Ovary (tissue), 9 donors: Measurements from ENCODE around the gene EFCAB13. TPM values are rescaled to one million over a fixed set of nuclear protein-coding genes. Genes with fewer than 3 reads are reported as not detected.
"Not testable (repeated sequence)": the region's sequence is repeated elsewhere in the genome, so short reads cannot be mapped to it uniquely, and the experiment has no call there.

ENCODE experiments used
- DNase-seq, 5 donors: peaks; one replicate each; pipeline ENCODE4 v3.0.0-alpha.2; 2019 to 2020
- H3K27ac ChIP-seq, 2 donors: fragments of 200-600 bp; one replicate each; pipeline versions ENCODE4 v1.5.1 to v1.8.0; 2019 to 2022
- H3K27me3 ChIP-seq: fragments of 200-600 bp; one replicate; pipeline ENCODE4 v1.8.0; 2022
- H3K36me3 ChIP-seq: fragments of 200-600 bp; sonication (generic); one replicate; pipeline ENCODE4 v1.5.1; 2019
- H3K4me1 ChIP-seq: one replicate; pipeline ENCODE4 v1.8.1; 2013; ENCODE audit warnings: mild to moderate bottlenecking, moderate library complexity; ENCODE audit not compliant: insufficient read depth
- H3K4me3 ChIP-seq: fragments of 200-600 bp; sonication (generic); one replicate; pipeline ENCODE4 v1.5.1; 2017
- H3K9me3 ChIP-seq, 2 donors: fragments of 200-600 bp in 1 of 2; sonication (generic) in 1 of 2; one replicate each; pipeline versions ENCODE4 v1.5.1 to v1.8.1; 2013 to 2019; ENCODE audit warnings: mild to moderate bottlenecking in 1 of 2, moderate library complexity in 1 of 2
- EP300 ChIP-seq: sonication (generic); formaldehyde crosslinking; IDR thresholded peaks from one replicate; pipeline ENCODE4 v1.6.1; 2017; ENCODE audit warnings: antibody characterized with exemption
- POLR2A ChIP-seq: fragments of 450-650 bp; IDR thresholded peaks from one replicate; pipeline ENCODE4 v1.6.1; 2017; ENCODE audit warnings: antibody characterized with exemption, mild to moderate bottlenecking, moderate library complexity
- WGBS, 3 donors: extraction: QIAGEN DNeasy Blood & Tissue Kit in 1 of 3; methylation state at CpG; one replicate each; pipeline versions ENCODE4 v1.1.5 to v1.1.7; 2013 to 2017; 5-methylcytosine and 5-hydroxymethylcytosine counted together
- intact Hi-C, 4 donors: fragments of 100-400 bp; cut with DNase I; formaldehyde crosslinking; loops; one replicate each; pipeline versions ENCODE4 v1.11.0 to v1.15.1; 2022 to 2023
- polyA plus RNA-seq, 2 donors: library from polyadenylated mRNA; stranded (reverse); fragments of 200-250 nt in 1 of 2; fragments of 350-450 nt in 1 of 2; fragmentation: Illumina TruSeq in 1 of 2; extraction: RNeasy Lipid Tissue Mini Kit (QIAGEN cat#74804) in 1 of 2; gene quantifications; one replicate each; pipeline ENCODE4 v1.2.3, GENCODE V29; 2013 to 2014
- total RNA-seq, 7 donors: library from RNA; depleted of rRNA in 2 of 7; stranded (reverse); fragments of >200 nt in 2 of 7; fragmentation: NEBNext Ultra II Directional in 3 of 7; extraction: Animal tissue kit (Norgen Biotek cat#: 25700) in 3 of 7; gene quantifications; one replicate each; pipeline versions ENCODE4 v1.1.0 to v1.2.4, GENCODE V29; 2016 to 2023
- TF ChIP-seq, protein P1 (sequence below), 3 donors: fragments of 450-650 bp in 2 of 3; fragments of 200-600 bp in 1 of 3; IDR thresholded peaks; one replicate each; pipeline versions ENCODE4 v1.5.1 to v1.8.0; 2016 to 2022; ENCODE audit warnings: antibody characterized with exemption in 3 of 3, mild to moderate bottlenecking in 1 of 3
- donor health status: DM: no; HTN: no; CAD: no; lungs with moderate emphysema.
- donor health status: DM: no; HTN: no; CAD: no.
- donor health status: Bipolar disorder and iron deficiency.
- donor health status: DM: yes; HTN: yes; CAD: no.
- donor health status: DM: no; HTN: no; CAD: no.
- donor health status: DM: yes; HTN: yes; CAD: no.

EFCAB13 gene
- total and polyA plus RNA-seq, 9 donors = 3.2 to 11.5 (median 9.1) TPM

DNA sequence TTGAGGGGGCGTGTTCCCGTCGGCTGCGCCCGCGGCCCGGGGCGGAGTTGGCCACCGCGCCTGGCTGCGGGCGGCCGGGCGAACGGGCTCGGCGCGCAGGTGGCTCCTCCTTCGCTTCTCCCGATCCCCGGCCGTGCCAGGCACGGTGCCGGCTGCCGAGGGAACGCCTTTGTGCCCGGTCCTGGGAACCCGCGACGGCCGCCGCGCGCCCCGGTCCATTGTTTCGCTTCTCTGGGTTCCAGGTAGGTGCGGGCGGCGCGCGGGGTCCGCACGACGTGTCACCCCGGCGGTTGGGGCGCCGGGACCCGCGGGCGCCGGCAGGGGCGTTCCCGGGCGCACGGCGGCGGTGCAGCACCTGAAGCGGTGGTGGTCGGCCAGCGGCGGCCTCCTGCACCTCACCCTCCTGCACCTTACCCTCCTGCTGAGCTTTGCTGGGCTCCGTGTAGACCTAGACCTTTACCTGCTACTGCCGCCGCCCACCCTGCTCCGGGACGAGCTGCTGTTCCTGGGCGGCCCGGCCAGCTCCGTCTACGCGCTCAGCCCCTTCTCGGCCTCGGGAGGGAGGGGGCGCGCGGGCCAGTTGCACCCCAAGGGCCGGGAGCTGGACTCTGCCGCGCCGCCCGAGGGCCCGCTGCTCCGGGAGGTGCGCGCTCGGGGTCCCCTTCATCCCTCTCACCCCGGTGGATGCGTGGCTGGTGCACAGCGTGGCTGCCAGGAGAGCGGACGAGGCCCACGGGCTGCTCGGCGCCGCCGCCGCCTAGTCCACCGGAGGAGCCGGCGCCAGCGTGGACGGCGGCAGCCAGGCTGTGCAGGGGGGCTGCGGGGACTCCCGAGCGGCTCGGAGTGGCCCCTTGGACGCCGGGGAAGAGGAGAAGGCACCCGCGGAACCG, 99.9 kb downstream of the EFCAB13 start:
- peak in 3 of 5 donors; percentile 17 to 42 (median 24) for DNase-seq
- 3 to 4% (median 3%) methylated on average over 90 to 113 of the region's 113 CpGs for WGBS, 3 donors
- Histone ChIP-seq H3K27ac (no peak overlapping the region), H3K9me3 (no peaks in the 10 kb centered on the region), H3K27me3 (no peaks in the 10 kb centered on the region), H3K4me3 (peak overlapping the region; percentile 38), H3K4me1 (peaks cover 2% of the 10 kb centered on the region), H3K36me3 (no peaks in the 10 kb centered on the region)
- TF ChIP-seq POLR2A = no peak
- TF ChIP-seq, protein P1, sequence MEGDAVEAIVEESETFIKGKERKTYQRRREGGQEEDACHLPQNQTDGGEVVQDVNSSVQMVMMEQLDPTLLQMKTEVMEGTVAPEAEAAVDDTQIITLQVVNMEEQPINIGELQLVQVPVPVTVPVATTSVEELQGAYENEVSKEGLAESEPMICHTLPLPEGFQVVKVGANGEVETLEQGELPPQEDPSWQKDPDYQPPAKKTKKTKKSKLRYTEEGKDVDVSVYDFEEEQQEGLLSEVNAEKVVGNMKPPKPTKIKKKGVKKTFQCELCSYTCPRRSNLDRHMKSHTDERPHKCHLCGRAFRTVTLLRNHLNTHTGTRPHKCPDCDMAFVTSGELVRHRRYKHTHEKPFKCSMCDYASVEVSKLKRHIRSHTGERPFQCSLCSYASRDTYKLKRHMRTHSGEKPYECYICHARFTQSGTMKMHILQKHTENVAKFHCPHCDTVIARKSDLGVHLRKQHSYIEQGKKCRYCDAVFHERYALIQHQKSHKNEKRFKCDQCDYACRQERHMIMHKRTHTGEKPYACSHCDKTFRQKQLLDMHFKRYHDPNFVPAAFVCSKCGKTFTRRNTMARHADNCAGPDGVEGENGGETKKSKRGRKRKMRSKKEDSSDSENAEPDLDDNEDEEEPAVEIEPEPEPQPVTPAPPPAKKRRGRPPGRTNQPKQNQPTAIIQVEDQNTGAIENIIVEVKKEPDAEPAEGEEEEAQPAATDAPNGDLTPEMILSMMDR (IDR thresholded peaks at IDR 0.05) = no peak
- TF ChIP-seq EP300 = no peak
- intact Hi-C loops = no loop called here

DNA sequence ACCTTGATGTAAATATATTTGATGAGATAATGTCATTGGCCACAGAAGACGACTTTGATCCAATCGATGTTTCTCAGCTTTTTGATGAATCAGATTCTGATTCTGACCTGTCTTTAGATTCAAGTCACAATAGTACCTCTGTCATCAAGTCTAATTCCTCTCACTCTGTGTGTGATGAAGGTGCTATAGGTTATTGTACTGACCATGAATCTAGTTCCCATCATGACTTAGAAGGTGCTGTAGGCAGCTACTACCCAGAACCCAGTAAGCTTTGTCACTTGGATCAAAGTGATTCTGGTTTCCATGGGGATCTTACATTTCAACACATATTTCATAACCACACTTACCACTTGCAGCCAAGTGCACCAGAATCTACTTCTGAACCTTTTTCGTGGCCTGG, 101.5 kb downstream of the EFCAB13 start:
- H3K27ac ChIP-seq, H3K9me3 ChIP-seq, H3K4me1 ChIP-seq, DNase-seq, H3K27me3 ChIP-seq, H3K36me3 ChIP-seq, H3K4me3 ChIP-seq, intact Hi-C loops: not testable (repeated sequence)
- 96 to 97% (median 97%) methylated on average over 3 of the region's 3 CpGs for WGBS, 3 donors

DNA sequence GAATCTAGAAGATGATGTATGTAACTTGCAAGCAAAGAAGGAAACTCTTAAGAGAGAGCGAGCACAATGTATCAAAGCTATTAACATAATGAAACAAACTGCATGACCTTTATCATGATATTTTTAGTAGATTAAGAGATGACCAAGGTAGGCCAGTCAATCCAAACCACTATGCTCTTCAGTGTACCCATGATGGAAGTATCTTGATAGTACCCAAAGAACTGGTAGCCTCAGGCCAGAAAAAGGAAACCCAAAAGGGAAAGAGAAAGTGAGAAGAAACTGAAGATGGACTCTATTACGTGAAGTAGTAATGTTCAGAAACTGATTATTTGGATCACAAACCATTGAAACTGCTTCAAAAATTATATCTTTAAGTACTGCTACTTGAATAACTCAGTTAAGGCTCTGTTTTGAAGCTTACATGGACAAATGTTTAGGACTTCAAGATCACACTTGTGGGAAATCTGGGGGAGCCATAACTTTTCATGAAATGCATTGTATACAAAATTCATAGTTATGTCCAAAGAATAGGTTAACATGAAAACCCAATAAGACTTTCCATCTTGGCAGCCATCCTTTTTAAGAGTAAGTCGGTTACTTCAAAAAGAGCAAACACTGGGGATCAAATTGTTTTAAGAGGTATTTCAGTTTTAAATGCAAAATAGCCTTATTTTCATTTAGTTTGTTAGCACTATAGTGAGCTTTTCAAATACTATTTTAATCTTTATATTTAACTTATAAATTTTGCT, 102.3 kb downstream of the EFCAB13 start:
- intact Hi-C loops, H3K27me3 ChIP-seq, H3K27ac ChIP-seq, H3K4me3 ChIP-seq, DNase-seq, H3K36me3 ChIP-seq, H3K4me1 ChIP-seq, H3K9me3 ChIP-seq: not testable (repeated sequence)
- 94 to 98% (median 97%) methylated on average over 3 of the region's 3 CpGs for WGBS, 3 donors

DNA sequence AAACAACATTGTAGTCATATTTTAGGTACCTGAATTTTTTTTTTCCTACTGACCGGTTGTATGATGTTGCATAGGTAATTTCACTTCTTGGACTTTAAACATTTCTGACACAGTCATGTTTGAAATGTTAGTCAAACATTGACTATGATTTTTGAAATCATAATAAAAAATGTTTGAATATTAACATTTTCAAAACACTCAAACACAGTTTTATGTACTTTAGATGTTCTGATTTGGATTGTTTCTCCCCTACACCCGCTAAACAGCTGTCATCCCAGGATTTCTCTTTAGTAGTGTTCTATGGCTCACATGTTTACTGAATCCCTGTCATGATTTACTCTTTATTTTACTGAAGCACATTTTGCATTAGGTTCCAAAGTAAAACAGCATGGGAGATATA, 104.2 kb downstream of the EFCAB13 start:
- WGBS, 3 donors = 67 to 85% (median 80%) methylated on average over 2 of the region's 2 CpGs
- no peak for TF ChIP-seq EP300
- TF ChIP-seq POLR2A = no peak
- TF ChIP-seq, protein P1 (IDR thresholded peaks at IDR 0.05) = no peak
- H3K27me3 ChIP-seq = no peaks in the 10 kb centered on the region
- H3K4me1 ChIP-seq = peaks cover 2% of the 10 kb centered on the region
- no peaks in the 10 kb centered on the region for H3K36me3 ChIP-seq
- no peak overlapping the region for H3K4me3 ChIP-seq
- no peak overlapping the region for H3K27ac ChIP-seq
- no peaks in the 10 kb centered on the region for H3K9me3 ChIP-seq
- no peak for DNase-seq
- intact Hi-C loops = no loop called here

DNA sequence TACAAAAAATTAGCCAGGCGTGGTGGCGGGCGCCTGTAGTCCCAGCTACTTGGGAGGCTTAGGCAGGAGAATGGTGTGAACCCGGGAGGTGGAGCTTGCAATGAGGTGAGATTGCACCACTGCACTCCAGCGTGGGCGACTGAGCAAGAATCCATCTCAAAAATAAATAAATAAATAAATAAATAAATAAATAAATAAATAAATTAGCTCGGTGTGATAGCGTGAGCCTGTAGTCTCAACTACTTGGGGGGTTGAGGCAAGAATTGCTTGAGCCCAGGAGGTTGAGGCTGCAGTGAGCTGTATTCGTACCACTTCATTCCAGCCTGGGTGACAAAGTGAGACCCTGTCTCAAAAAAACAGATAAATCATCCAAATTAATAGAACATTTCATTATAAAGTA, 108.5 kb downstream of the EFCAB13 start:
- H3K36me3 ChIP-seq, H3K4me1 ChIP-seq, intact Hi-C loops, H3K27me3 ChIP-seq, DNase-seq, H3K4me3 ChIP-seq, H3K9me3 ChIP-seq, H3K27ac ChIP-seq: not testable (repeated sequence)
- 97 to 98% (median 98%) methylated on average over 9 of the region's 9 CpGs for WGBS, 3 donors

DNA sequence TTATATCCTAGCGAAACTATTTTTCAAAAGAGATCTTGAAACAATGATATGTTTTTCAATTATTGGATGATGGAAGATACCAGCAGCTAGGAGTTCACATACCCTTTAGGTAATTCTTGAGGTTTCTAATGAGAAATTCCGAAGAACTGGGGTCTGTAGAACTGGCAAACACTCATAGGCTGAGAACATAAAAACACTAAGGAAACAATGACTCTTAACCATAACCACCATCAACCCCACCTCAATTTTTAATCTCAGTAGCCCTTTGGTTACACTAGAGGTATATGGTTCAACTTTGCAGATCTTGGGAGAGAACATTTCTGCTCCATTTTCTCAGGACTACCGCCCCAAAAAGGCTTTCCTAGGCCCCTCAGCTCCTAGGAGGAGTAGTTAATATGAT, 141.4 kb downstream of the EFCAB13 start:
- H3K36me3 ChIP-seq = no peaks in the 10 kb centered on the region
- no peak overlapping the region for H3K4me3 ChIP-seq
- TF ChIP-seq, protein P1 (IDR thresholded peaks at IDR 0.05) = no peak
- TF ChIP-seq EP300 (no peak), POLR2A (no peak)
- no peaks in the 10 kb centered on the region for H3K4me1 ChIP-seq
- no peak overlapping the region for H3K27ac ChIP-seq
- DNase-seq = no peak
- intact Hi-C loops = no loop called here
- no peaks in the 10 kb centered on the region for H3K9me3 ChIP-seq
- H3K27me3 ChIP-seq = no peaks in the 10 kb centered on the region
- WGBS, 3 donors = 87 to 97% (median 88%) methylated on average over 3 of the region's 3 CpGs

DNA sequence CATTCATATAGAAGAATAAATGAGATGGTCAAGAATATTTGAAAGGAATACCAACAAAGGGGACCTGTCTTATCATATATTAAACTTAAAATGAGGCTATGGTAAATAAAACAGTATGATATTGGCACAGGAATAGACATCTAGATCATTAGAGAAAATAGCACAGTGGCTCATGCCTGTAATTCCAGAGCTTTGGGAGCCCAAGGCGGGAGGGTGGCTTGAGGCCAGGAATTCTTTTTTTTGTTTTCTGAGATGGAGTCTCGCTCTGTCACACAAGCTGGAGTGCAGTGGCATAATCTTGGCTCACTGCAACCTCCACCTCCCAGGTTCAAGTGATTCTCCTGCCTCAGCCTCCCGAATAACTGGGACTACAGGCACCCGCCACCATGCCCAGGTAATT, 143.2 kb downstream of the EFCAB13 start:
- H3K27me3 ChIP-seq, H3K36me3 ChIP-seq, H3K9me3 ChIP-seq, H3K4me3 ChIP-seq, H3K27ac ChIP-seq, intact Hi-C loops, H3K4me1 ChIP-seq, DNase-seq: not testable (repeated sequence)
- 53 to 69% (median 56%) methylated on average over 4 of the region's 4 CpGs for WGBS, 3 donors
